GM18858 (cell line): ENCODE measurements around the gene MSX1.
"Not testable (repeated sequence)": the region's sequence is repeated elsewhere in the genome, so short reads cannot be mapped to it uniquely, and the experiment has no call there.

ENCODE experiments used
- ATAC-seq: cut with Tn5 transposase; IDR thresholded peaks from one replicate; pipeline ENCODE4 v1.9.1; 2021; ENCODE audit not compliant: unreplicated experiment

MSX1 gene

GRCh38 chr4:4859325-4859798 lies at the start of gene MSX1:
Gene MSX1 (plus strand): TSS chr4:4859665. CDS start chr4:4859900, 235 bp downstream.
- ATAC-seq: peak; percentile 79

GRCh38 chr4:4810092-4810774 lies 49.2 kb upstream of the MSX1 start:
- no peak for ATAC-seq

GRCh38 chr4:4810778-4811177 lies 48.7 kb upstream of the MSX1 start:
- no peak for ATAC-seq

GRCh38 chr4:4812145-4812794 lies 47.2 kb upstream of the MSX1 start:
- ATAC-seq: no peak

GRCh38 chr4:4818415-4819212 lies 40.9 kb upstream of the MSX1 start:
- ATAC-seq: no peak

GRCh38 chr4:4819213-4819606 lies 40.3 kb upstream of the MSX1 start:
- ATAC-seq: no peak

- no peak for ATAC-seq
Measured at GRCh38 chr4:4820261-4820660, 39.2 kb upstream of the MSX1 start.

- no peak for ATAC-seq
Measured at GRCh38 chr4:4820739-4821138, 38.7 kb upstream of the MSX1 start.

- ATAC-seq: no peak
Measured at GRCh38 chr4:4821577-4821976, 37.9 kb upstream of the MSX1 start.

- ATAC-seq: not testable (repeated sequence)
Measured at GRCh38 chr4:4822286-4822685, 37.2 kb upstream of the MSX1 start.

- no peak for ATAC-seq
Measured at GRCh38 chr4:4823621-4824162, 35.8 kb upstream of the MSX1 start.

GRCh38 chr4:4824232-4824631 lies 35.2 kb upstream of the MSX1 start:
- no peak for ATAC-seq

GRCh38 chr4:4825431-4825830 lies 34.0 kb upstream of the MSX1 start:
- ATAC-seq: no peak

- ATAC-seq: no peak
Measured at GRCh38 chr4:4829837-4830236, 29.6 kb upstream of the MSX1 start.

- no peak for ATAC-seq
Measured at GRCh38 chr4:4831266-4831665, 28.2 kb upstream of the MSX1 start.

- no peak for ATAC-seq
Measured at GRCh38 chr4:4831825-4832224, 27.6 kb upstream of the MSX1 start.

- no peak for ATAC-seq
Measured at GRCh38 chr4:4836044-4836443, 23.4 kb upstream of the MSX1 start.

GRCh38 chr4:4837316-4837715 lies 22.1 kb upstream of the MSX1 start:
- no peak for ATAC-seq

GRCh38 chr4:4838051-4838935 lies 21.2 kb upstream of the MSX1 start:
- ATAC-seq: no peak

- no peak for ATAC-seq
Measured at GRCh38 chr4:4838936-4839810, 20.3 kb upstream of the MSX1 start.
